GM12873 (cell line): Measurements from ENCODE around the gene ADRA1B.

Experiments
- TF ChIP-seq, protein P1 (sequence below): IDR thresholded peaks from 2 replicates; pipeline ENCODE4 v1.5.1; 2012; ENCODE audit warnings: low read depth, mild to moderate bottlenecking, moderate library complexity, low read length, control low read depth; ENCODE audit not compliant: insufficient read depth; ENCODE audit errors: missing control alignments

Gene ADRA1B

GRCh38 chr5:159913501-159913900, 2.8 kb upstream of the ADRA1B start:
- TF ChIP-seq, protein P1, sequence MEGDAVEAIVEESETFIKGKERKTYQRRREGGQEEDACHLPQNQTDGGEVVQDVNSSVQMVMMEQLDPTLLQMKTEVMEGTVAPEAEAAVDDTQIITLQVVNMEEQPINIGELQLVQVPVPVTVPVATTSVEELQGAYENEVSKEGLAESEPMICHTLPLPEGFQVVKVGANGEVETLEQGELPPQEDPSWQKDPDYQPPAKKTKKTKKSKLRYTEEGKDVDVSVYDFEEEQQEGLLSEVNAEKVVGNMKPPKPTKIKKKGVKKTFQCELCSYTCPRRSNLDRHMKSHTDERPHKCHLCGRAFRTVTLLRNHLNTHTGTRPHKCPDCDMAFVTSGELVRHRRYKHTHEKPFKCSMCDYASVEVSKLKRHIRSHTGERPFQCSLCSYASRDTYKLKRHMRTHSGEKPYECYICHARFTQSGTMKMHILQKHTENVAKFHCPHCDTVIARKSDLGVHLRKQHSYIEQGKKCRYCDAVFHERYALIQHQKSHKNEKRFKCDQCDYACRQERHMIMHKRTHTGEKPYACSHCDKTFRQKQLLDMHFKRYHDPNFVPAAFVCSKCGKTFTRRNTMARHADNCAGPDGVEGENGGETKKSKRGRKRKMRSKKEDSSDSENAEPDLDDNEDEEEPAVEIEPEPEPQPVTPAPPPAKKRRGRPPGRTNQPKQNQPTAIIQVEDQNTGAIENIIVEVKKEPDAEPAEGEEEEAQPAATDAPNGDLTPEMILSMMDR: no peak

DNA sequence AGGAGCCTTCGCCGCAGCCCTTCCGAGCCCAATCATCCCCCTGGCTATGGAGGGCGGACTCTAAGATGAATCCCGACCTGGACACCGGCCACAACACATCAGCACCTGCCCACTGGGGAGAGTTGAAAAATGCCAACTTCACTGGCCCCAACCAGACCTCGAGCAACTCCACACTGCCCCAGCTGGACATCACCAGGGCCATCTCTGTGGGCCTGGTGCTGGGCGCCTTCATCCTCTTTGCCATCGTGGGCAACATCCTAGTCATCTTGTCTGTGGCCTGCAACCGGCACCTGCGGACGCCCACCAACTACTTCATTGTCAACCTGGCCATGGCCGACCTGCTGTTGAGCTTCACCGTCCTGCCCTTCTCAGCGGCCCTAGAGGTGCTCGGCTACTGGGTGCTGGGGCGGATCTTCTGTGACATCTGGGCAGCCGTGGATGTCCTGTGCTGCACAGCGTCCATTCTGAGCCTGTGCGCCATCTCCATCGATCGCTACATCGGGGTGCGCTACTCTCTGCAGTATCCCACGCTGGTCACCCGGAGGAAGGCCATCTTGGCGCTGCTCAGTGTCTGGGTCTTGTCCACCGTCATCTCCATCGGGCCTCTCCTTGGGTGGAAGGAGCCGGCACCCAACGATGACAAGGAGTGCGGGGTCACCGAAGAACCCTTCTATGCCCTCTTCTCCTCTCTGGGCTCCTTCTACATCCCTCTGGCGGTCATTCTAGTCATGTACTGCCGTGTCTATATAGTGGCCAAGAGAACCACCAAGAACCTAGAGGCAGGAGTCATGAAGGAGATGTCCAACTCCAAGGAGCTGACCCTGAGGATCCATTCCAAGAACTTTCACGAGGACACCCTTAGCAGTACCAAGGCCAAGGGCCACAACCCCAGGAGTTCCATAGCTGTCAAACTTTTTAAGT, 819 bp downstream of the ADRA1B start:
- TF ChIP-seq, protein P1: no peak

- TF ChIP-seq, protein P1: no peak
These were observed 1.7 kb downstream of the ADRA1B start for GRCh38 chr5:159917994-159918393.

GRCh38 chr5:159921721-159922120, 5.4 kb downstream of the ADRA1B start:
- TF ChIP-seq, protein P1: no peak

- TF ChIP-seq, protein P1: no peak
These were observed 6.7 kb downstream of the ADRA1B start for GRCh38 chr5:159923008-159923407.

GRCh38 chr5:159928122-159928909, 12.0 kb downstream of the ADRA1B start:
- TF ChIP-seq, protein P1: no peak

- TF ChIP-seq, protein P1: no peak
These were observed 12.9 kb downstream of the ADRA1B start for GRCh38 chr5:159929176-159929575.
